ENCODE data around the gene TMEFF1.

The TMEFF1 gene

GRCh38 chr9:100448266-100448665 lies 24.7 kb upstream of the TMEFF1 start:
- DNase-seq: no peak

- DNase-seq: no peak
Measured at GRCh38 chr9:100449420-100449819, 23.5 kb upstream of the TMEFF1 start.

GRCh38 chr9:100452894-100453293 lies 20.1 kb upstream of the TMEFF1 start:
- no peak for DNase-seq

GRCh38 chr9:100455470-100455869 lies 17.5 kb upstream of the TMEFF1 start:
- DNase-seq: no peak

- DNase-seq: no peak
Measured at GRCh38 chr9:100457517-100457916, 15.4 kb upstream of the TMEFF1 start.

GRCh38 chr9:100459963-100460362 lies 13.0 kb upstream of the TMEFF1 start:
- no peak for DNase-seq

- no peak for DNase-seq
Measured at GRCh38 chr9:100465274-100465673, 7.7 kb upstream of the TMEFF1 start.

GRCh38 chr9:100465761-100466160 lies 7.2 kb upstream of the TMEFF1 start:
- no peak for DNase-seq

GRCh38 chr9:100466171-100466828 lies 6.6 kb upstream of the TMEFF1 start:
- DNase-seq: no peak

GRCh38 chr9:100466829-100467221 lies 6.1 kb upstream of the TMEFF1 start:
- no peak for DNase-seq

GRCh38 chr9:100468041-100468440 lies 4.9 kb upstream of the TMEFF1 start:
- DNase-seq: no peak

GRCh38 chr9:100472268-100472667 lies 681 bp upstream of the TMEFF1 start:
- no peak for DNase-seq

- DNase-seq: peak; percentile 73
Measured at GRCh38 chr9:100473276-100474081, 530 bp downstream of the TMEFF1 start.

GRCh38 chr9:100474082-100474923 lies 1.4 kb downstream of the TMEFF1 start:
- DNase-seq: peak; percentile 52

GRCh38 chr9:100474924-100475276 lies 2.0 kb downstream of the TMEFF1 start:
- no peak for DNase-seq

- no peak for DNase-seq
Measured at GRCh38 chr9:100477241-100477640, 4.3 kb downstream of the TMEFF1 start.

- no peak for DNase-seq
Measured at GRCh38 chr9:100478192-100478591, 5.2 kb downstream of the TMEFF1 start.

- no peak for DNase-seq
Measured at GRCh38 chr9:100479820-100480219, 6.9 kb downstream of the TMEFF1 start.

GRCh38 chr9:100485196-100485595 lies 12.2 kb downstream of the TMEFF1 start:
- no peak for DNase-seq

GRCh38 chr9:100486479-100487176 lies 13.7 kb downstream of the TMEFF1 start:
- no peak for DNase-seq

GRCh38 chr9:100488177-100488576 lies 15.2 kb downstream of the TMEFF1 start:
- no peak for DNase-seq

- no peak for DNase-seq
Measured at GRCh38 chr9:100489836-100490235, 16.9 kb downstream of the TMEFF1 start.

- no peak for DNase-seq
Measured at GRCh38 chr9:100492952-100493351, 20.0 kb downstream of the TMEFF1 start.
